Loucy (cell line): Measurements from ENCODE around the gene MTX2.
"Not testable (repeated sequence)": the region's sequence is repeated elsewhere in the genome, so short reads cannot be mapped to it uniquely, and the experiment has no call there.

Experiments used
- H2AFZ ChIP-seq: fragments of 200-600 bp; sonication (generic); 2 replicates; pipeline ENCODE4 v1.6.0; 2016; ENCODE audit warnings: antibody characterized with exemption, mild to moderate bottlenecking, low read length, moderate library complexity
- H3F3A ChIP-seq: fragments of 200-600 bp; 2 replicates; pipeline ENCODE4 v1.6.0; 2016; ENCODE audit warnings: antibody characterized with exemption, low read depth, mild to moderate bottlenecking
- H3K27me3 ChIP-seq: fragments of 200-600 bp; sonication (generic); 2 replicates; pipeline ENCODE4 v1.6.1; 2014; ENCODE audit warnings: low read length, mild to moderate bottlenecking; ENCODE audit not compliant: insufficient read depth, poor library complexity, severe bottlenecking
- H3K36me3 ChIP-seq: fragments of 200-600 bp; sonication (generic); 2 replicates; pipeline ENCODE4 v1.6.1; 2016; ENCODE audit warnings: low read length; ENCODE audit not compliant: insufficient read depth
- H3K4me1 ChIP-seq: fragments of 200-600 bp; sonication (generic); 2 replicates; pipeline ENCODE4 v1.5.1; 2014; ENCODE audit warnings: low read length, mild to moderate bottlenecking; ENCODE audit not compliant: insufficient read depth, poor library complexity, severe bottlenecking
- H3K4me2 ChIP-seq: fragments of 200-600 bp; sonication (generic); 2 replicates; pipeline ENCODE4 v1.6.0; 2014; ENCODE audit warnings: antibody characterized with exemption, low read length, low read depth, mild to moderate bottlenecking; ENCODE audit not compliant: poor library complexity, severe bottlenecking
- H3K4me3 ChIP-seq: fragments of 200-600 bp; sonication (generic); 2 replicates; pipeline ENCODE4 v1.5.1; 2014; ENCODE audit warnings: low read length, mild to moderate bottlenecking, mixed read lengths; ENCODE audit not compliant: poor library complexity, severe bottlenecking
- H3K79me2 ChIP-seq: fragments of 200-600 bp; sonication (generic); 2 replicates; pipeline ENCODE4 v1.6.1; 2014; ENCODE audit warnings: low read length; ENCODE audit not compliant: insufficient read depth
- H3K9ac ChIP-seq: fragments of 200-600 bp; sonication (generic); 2 replicates; pipeline ENCODE4 v1.6.0; 2014; ENCODE audit warnings: mild to moderate bottlenecking, low read depth, low read length, moderate library complexity; ENCODE audit not compliant: poor library complexity, severe bottlenecking
- H3K9me2 ChIP-seq: fragments of 200-600 bp; sonication (generic); replicated peaks from 2 replicates; pipeline ENCODE4 v1.6.1; 2016; ENCODE audit warnings: low read depth, low read length, mixed read lengths
- H3K9me3 ChIP-seq: fragments of 200-600 bp; sonication (generic); 2 replicates; pipeline ENCODE4 v1.6.1; 2014; ENCODE audit warnings: mild to moderate bottlenecking, antibody characterized with exemption, low read length, low read depth; ENCODE audit not compliant: insufficient read depth
- H4K20me1 ChIP-seq: fragments of 200-600 bp; sonication (generic); 2 replicates; pipeline ENCODE4 v1.6.0; 2014; ENCODE audit warnings: antibody characterized with exemption, low read length, mild to moderate bottlenecking; ENCODE audit not compliant: insufficient read depth, poor library complexity, severe bottlenecking
- CTCF ChIP-seq: fragments of 200-600 bp; sonication (generic); conservative IDR thresholded peaks from 2 replicates; pipeline ENCODE4 v1.5.1; 2014; ENCODE audit warnings: mild to moderate bottlenecking, antibody characterized with exemption, low read length
- EZH2phosphoT487 ChIP-seq: fragments of 200-600 bp; IDR thresholded peaks from 2 replicates; pipeline ENCODE4 v1.6.1; 2018; ENCODE audit warnings: antibody characterized with exemption, mild to moderate bottlenecking, moderate library complexity, borderline replicate concordance

The MTX2 gene

DNA sequence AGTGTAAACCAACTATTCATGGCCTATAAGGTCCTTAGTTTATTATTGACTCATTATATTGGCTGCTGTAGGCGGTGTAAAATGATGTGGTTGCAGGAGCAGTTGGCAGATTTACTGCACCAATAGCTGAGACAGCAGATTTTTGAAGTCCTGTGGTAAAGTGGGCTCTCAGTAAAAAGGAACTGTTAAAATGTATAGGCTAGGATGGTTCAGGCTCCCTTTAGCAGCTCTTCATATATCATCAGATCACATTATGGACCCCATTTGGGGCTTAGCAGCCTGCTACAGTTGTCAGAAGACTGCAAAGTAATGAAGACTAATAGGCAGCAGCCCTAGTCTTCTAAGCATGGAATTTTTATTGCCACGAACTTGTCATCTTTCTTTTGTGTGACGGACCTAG, 27.8 kb downstream of the MTX2 start:
- Histone ChIP-seq H2AFZ (no peak overlapping the region), H3F3A (no peaks in the 10 kb centered on the region), H3K79me2 (peaks cover 12% of the 10 kb centered on the region; the same call in 1 of the 2 replicates), H3K27me3 (no peaks in the 10 kb centered on the region), H3K9ac (no peak overlapping the region), H3K9me3 (no peaks in the 10 kb centered on the region), H3K36me3 (peaks cover 8% of the 10 kb centered on the region; the same call in 1 of the 2 replicates), H3K4me3 (no peak overlapping the region), H4K20me1 (no peaks in the 10 kb centered on the region), H3K9me2 (no peaks in the 10 kb centered on the region), H3K4me2 (peak overlapping the region; percentile 21), H3K4me1 (peaks cover 23% of the 10 kb centered on the region)
- TF ChIP-seq CTCF (no peak), EZH2phosphoT487 (no peak)

GRCh38 chr2:176297737-176298136, 28.5 kb downstream of the MTX2 start:
- H3K4me1 ChIP-seq: peaks cover 16% of the 10 kb centered on the region
- H4K20me1 ChIP-seq: no peaks in the 10 kb centered on the region
- H3K27me3 ChIP-seq: no peaks in the 10 kb centered on the region
- no peaks in the 10 kb centered on the region for H3F3A ChIP-seq
- TF ChIP-seq CTCF (no peak), EZH2phosphoT487 (no peak)
- no peak overlapping the region for H3K4me2 ChIP-seq
- peaks cover 8% of the 10 kb centered on the region; the same call in 1 of the 2 replicates for H3K36me3 ChIP-seq
- H3K79me2 ChIP-seq: peaks cover 6% of the 10 kb centered on the region; the same call in 1 of the 2 replicates
- H3K9me3 ChIP-seq: no peaks in the 10 kb centered on the region
- no peaks in the 10 kb centered on the region for H3K9me2 ChIP-seq
- no peak overlapping the region for H3K9ac ChIP-seq
- H2AFZ ChIP-seq: no peak overlapping the region
- H3K4me3 ChIP-seq: no peak overlapping the region

- H3F3A ChIP-seq, H3K27me3 ChIP-seq, H3K9ac ChIP-seq, H3K4me3 ChIP-seq, H3K9me2 ChIP-seq, H3K79me2 ChIP-seq, H3K4me2 ChIP-seq, H3K4me1 ChIP-seq, H4K20me1 ChIP-seq, H3K9me3 ChIP-seq, H2AFZ ChIP-seq: not testable (repeated sequence)
- peaks cover 16% of the 10 kb centered on the region; the same call in 1 of the 2 replicates for H3K36me3 ChIP-seq
These were observed 36.8 kb downstream of the MTX2 start for GRCh38 chr2:176306020-176306419.

GRCh38 chr2:176317199-176317598, 48.0 kb downstream of the MTX2 start:
- Histone ChIP-seq H3K9me3 (no peaks in the 10 kb centered on the region), H3K4me2 (no peak overlapping the region)
- TF ChIP-seq EZH2phosphoT487 (no peak), CTCF (no peak)

More at GRCh38 chr2:176317199-176317598, 48.0 kb downstream of the MTX2 start:
- Histone ChIP-seq H3K9ac (no peak overlapping the region), H3K9me2 (no peaks in the 10 kb centered on the region), H3F3A (no peaks in the 10 kb centered on the region), H3K27me3 (no peaks in the 10 kb centered on the region), H2AFZ (no peak overlapping the region), H3K36me3 (peaks cover 5% of the 10 kb centered on the region; the same call in 1 of the 2 replicates), H3K4me3 (no peak overlapping the region), H3K4me1 (no peaks in the 10 kb centered on the region), H3K79me2 (no peaks in the 10 kb centered on the region), H4K20me1 (no peaks in the 10 kb centered on the region)
